NCI-H69 (cell line): ENCODE results near the gene ZFAND4.
"Not testable (repeated sequence)": the region's sequence is repeated elsewhere in the genome, so short reads cannot be mapped to it uniquely, and the experiment has no call there.

ENCODE experiments used
- DNase-seq: peaks from one replicate; lab custom pipeline; 2025; lab: John Stamatoyannopoulos, UW

Gene ZFAND4

DNA sequence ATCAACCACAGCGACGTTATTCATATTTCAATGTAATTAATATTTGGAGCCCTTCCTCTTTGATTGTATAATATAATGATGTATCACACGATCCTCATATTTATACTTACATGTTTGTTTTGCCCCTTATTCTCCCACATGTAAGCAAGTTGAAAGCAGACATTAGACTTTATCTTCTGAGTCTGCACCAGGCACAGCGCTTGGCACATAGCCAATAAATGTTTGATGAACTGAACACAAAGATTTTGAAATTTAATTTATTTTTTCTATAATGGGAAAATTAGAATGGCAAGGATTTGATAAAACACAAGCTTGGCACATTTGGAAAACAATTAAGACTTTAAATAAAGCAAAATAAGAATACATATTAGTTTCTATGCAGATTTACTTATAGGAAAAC, 31.6 kb downstream of the ZFAND4 start:
- DNase-seq: no peak

DNA sequence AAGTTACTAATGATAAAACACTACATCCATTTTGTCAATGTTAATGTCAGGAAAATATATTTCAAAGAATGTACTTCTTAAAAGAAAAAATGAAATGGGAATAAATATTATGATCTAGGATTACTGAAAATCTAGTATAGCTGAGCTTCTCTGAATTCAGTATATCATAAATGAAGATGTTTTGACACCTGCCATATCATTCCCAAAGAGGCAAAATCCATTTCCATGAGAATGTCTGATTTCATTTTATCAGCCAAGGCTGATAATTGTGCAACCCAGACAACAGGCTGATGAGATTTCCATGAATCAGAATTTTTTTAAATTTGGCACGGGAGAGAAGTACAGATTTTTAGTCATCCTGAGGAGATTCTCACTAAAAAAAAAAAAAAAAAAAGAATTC, 32.5 kb downstream of the ZFAND4 start:
- DNase-seq: no peak

- DNase-seq: no peak
Measured at GRCh38 chr10:45627412-45628048, 45.0 kb downstream of the ZFAND4 start.

- no peak for DNase-seq
Measured at GRCh38 chr10:45625879-45626278, 46.7 kb downstream of the ZFAND4 start.

DNA sequence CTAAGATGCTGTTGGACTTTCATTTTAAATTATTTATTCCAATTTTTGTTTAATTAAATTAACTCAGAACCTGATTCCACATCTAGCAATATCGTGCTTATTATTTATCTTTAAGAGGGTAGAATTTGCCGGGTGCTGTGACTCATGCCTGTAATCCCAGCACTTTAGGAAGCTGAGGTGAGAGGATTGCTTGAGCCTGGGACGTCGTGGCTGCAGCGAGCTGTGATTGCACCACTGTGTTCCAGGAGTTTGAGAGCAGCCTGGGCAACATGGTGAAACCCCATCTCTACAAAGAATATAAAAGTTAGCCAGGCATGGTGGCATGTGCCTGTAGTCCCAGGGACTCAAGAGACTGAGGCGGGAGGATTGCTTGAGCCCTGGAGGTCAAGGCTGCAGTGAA, 47.8 kb downstream of the ZFAND4 start:
- DNase-seq: no peak

- no peak for DNase-seq
Measured at GRCh38 chr10:45614869-45615268, 57.7 kb downstream of the ZFAND4 start.

DNA sequence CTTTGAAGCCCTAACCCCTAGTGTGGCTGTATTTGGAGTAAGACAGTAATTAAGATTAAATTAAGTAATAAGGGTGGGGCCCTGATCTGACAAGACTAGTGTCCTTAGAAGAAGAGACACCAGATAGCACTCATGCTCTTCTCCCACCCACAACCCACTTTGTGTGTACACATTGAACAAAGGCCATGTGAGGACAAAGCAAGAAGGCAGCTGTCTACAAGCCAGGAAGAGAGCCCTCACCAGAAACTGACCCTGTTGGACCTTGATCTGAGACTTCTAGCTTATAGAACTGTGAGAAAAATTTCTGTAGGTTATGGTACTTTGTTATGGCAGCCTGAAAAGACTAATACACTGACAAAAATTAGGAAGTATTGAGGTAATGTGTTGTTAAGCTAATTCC, 59.8 kb downstream of the ZFAND4 start:
- no peak for DNase-seq

- DNase-seq: peak; percentile 1
Measured at GRCh38 chr10:45608052-45608451, 64.5 kb downstream of the ZFAND4 start.

DNA sequence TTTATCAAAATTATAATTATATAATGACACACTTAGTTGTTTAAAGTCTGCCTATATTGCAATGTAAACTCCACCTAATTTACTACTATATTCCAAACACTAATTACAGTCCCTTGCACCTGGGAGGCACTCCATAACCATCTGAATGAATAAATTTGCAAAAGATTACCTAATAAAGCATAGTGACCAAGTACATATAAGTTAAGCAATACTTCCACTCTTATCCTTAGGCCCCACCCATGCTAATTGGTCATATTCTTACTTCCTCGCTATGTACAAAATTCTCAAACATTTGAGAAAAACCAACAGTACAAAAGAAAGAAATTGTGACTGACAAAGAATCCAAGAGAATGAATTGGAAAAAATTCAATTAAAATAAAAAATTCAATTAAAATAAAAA, 65.3 kb downstream of the ZFAND4 start:
- DNase-seq: no peak

- DNase-seq: no peak
Measured at GRCh38 chr10:45602836-45603235, 69.7 kb downstream of the ZFAND4 start.

GRCh38 chr10:45602082-45602730, 70.4 kb downstream of the ZFAND4 start:
- no peak for DNase-seq

GRCh38 chr10:45601254-45601930, 71.2 kb downstream of the ZFAND4 start:
- DNase-seq: not testable (repeated sequence)

DNA sequence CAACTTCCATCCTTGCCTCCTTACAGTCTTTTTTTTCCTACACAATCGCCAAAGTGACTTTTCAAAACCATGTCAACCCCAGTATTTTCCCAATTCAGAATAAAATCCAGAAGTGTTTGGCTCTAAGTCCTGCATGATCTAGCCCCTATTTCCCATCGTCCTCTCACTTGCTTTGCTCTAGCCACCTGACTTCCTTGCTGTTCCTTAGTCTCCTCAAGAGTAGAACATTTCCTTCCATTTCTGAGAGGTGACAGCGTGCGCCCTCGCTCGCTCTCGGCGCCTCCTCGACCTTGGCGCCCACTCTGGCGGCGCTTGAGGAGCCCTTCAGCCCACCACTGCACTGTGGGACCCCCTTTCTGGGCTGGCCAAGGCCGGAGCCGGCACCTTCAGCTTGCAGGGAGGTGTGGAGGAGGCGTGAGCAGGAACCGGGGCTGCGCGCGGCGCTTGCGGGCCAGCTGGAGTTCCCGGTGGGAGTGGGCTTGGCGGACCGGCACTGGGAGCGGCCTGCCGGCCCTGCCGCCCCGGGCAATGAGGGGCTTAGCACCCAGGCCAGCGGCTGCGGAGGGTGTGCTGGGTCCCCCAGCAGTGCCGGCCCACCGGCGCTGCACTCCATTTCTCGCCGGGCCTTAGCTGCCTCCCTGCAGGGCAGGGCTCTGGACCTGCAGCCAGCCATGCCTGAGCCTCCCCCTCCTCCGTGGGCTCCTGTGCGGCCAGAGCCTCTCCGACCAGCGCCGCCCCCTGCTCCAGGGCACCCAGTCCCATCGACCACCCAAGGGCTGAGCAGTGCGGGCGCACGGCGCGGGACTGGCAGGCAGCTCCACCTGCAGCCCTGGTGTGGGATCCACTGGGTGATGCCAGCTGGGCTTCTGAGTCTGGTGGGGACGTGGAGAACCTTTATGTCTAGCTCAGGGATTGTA, 72.0 kb downstream of the ZFAND4 start:
- not testable (repeated sequence) for DNase-seq

- DNase-seq: no peak
Measured at GRCh38 chr10:45599646-45600045, 72.9 kb downstream of the ZFAND4 start.

DNA sequence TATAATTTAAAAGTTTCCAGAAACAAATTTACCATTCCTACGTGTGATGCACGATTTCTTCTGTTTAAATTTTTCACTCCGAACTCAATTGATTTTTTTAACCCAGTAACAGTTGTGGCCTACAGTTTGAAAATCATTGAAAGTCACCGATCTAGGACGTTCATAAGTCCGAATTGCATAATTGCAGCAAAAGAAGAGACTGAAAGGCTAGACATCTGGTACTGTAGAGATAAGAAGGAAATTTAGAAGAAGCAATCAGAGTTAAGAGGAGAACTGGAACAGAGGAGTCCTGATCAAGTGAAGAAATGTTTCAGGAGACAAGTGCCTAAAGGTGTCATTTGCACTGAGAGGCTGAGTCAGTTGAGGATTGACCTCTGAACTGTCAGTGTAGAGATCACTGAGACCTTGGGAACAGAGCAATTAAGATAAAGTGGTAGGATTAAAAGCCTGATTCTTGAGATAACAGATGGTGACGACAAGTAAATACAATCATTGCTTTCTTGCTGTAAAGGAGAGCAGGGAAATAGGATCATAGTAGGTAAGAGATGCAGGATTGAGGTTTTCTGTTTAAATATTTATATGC, 73.5 kb downstream of the ZFAND4 start:
- DNase-seq: no peak

GRCh38 chr10:45596526-45596925, 76.0 kb downstream of the ZFAND4 start:
- no peak for DNase-seq

GRCh38 chr10:45594276-45595157, 78.1 kb downstream of the ZFAND4 start:
- DNase-seq: peak; percentile 95

GRCh38 chr10:45593938-45594275, 78.7 kb downstream of the ZFAND4 start:
- DNase-seq: no peak

DNA sequence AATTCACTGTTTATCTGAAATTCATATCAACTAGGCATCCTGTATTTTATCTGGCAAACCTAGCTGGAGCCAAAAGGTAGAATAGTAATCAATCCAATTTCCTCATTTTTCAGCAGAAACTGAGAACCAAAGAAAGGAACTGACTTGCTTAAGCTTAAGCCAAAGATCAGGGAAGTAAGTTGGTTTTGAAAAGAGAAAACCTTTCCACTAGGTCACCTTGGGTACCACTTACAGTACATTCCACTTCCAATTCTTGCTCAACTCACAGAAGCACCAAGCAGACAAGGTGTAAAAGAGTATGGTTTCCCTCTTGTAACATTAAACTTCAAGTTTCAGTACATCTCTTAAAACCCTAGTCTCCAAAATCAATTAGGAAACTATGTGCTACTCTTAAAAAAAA, 79.6 kb downstream of the ZFAND4 start:
- DNase-seq: no peak

DNA sequence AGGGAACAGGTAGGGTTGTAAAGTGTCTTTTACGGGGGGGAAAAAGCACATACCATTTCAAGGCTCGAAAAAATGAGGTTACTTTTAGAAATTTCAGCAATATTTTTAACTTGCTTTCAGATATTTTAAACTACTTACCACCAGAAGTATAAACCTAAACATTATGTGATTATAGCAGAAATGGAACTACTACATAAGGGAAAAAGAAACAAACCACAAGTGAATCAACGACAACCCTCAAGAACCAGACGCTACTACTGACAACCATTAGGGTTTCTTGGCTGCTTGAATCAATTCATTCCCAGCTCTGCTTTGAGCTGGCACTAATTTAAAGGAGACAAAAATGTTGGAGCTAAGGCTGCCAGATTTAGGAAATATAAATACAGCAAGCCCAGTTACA, 80.1 kb downstream of the ZFAND4 start:
- no peak for DNase-seq

DNA sequence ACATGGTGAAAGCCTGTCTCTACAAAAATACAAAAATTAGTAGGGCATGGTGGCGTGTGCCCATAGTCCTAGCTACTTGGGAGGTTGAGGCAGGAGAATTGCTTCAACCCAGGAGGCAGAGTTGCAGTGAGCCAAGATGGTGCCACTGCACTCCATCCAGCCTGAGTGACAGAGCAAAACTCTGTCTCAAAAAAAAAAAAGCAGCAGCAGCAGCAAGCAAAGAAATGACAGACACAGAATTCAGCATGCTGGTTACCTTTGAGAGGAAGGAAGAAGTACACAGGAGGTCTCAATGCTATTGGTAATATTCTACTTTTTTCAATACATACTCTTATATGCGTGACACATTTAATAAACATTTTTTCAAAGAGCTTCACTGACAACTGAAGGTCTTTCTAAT, 81.3 kb downstream of the ZFAND4 start:
- no peak for DNase-seq
